NCI-H1048 (cell line): ENCODE results near the gene TOMM20.
"Not testable (repeated sequence)": the region's sequence is repeated elsewhere in the genome, so short reads cannot be mapped to it uniquely, and the experiment has no call there.

Experiments used
- DNase-seq: peaks from one replicate; lab custom pipeline; 2025; lab: John Stamatoyannopoulos, UW

TOMM20 gene

GRCh38 chr1:235078480-235079381, 49.9 kb downstream of the TOMM20 start:
- no peak for DNase-seq

GRCh38 chr1:235077571-235078479, 50.8 kb downstream of the TOMM20 start:
- no peak for DNase-seq

GRCh38 chr1:235077163-235077540, 51.5 kb downstream of the TOMM20 start:
- DNase-seq, result no peak

- DNase-seq, result no peak
Measured at GRCh38 chr1:235076504-235077162, 52.0 kb downstream of the TOMM20 start.

- DNase-seq, result no peak
Measured at GRCh38 chr1:235075777-235076308, 52.8 kb downstream of the TOMM20 start.

- DNase-seq, result no peak
Measured at GRCh38 chr1:235075048-235075776, 53.4 kb downstream of the TOMM20 start.

GRCh38 chr1:235074523-235075047, 54.1 kb downstream of the TOMM20 start:
- no peak for DNase-seq

DNA sequence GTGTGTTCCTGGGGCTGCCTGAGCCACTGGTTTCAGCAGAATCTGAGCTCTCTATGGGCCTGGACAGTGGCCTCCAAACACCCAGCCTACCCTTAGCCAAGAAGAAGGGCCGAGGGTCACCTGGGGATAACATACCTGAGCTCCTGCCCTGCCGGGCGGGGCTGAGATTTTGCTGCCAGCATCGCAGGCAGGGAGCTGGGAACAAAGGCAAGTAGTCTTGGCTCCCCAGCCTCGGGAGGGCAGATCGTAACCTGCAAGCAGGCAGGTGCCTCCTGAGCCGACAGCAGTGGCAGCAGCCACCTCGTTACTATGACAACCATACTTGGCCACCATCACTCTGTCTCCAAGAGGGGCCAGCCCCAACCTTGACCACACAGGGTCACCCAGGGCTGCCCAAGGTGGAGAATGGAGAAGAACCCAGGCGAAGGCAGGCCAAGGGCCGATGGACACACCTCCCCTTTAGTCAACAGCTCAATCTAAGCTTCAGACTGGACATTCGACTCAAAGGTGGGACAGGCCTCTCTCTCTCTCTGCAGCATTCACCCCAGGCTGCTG, 54.6 kb downstream of the TOMM20 start:
- DNase-seq, result no peak

DNA sequence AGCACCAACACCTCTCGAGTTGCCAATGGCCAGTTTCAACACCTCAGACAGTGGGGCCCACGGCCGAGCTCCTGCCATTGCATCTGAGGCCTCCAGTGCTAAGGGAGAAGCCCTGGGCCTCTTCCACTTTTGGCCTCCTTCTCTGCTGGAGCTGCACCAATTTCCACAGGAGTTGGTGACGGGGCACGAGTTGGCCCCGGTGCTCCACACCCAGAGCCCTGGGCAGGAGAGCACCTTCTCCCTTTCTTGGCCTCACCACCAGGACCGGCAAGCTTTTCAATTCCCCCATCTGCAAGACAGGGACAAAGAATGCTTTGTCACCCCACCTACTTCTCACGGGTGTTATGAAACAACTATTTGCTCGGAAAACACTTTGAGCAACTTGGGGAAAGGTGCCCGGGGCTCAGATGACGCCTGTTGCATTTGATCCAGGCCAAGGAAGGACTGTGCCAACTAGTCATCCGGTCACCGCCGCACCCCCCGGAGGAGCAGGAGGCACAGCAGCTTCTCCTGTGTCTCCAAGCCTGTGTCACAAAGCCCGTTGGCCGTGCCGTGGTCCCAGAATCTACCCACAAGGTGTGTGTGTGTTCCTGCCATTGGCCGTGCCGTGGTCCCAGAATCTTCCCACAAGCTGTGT, 55.2 kb downstream of the TOMM20 start:
- DNase-seq, result no peak

- DNase-seq, result not testable (repeated sequence)
Measured at GRCh38 chr1:235072577-235072976, 56.1 kb downstream of the TOMM20 start.

DNA sequence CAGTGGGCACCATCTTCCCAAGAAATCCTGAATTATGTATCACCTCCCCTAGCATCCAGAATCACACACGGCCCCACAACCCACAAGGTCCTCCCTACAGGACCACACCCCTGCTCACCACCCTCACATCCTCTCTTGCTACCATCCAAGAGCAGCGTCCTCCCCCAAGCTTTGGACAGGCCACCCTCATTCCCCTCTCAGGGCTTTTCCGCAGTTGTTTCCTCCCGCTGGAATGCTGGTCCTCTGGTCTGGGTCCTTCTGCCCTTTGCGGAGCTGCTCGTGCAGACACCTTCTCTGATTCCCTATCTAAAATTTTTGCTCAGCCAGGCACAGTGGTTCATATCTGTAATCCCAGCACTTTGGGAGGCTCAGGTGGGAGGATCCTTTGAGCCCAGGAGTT, 56.5 kb downstream of the TOMM20 start:
- DNase-seq, result no peak

DNA sequence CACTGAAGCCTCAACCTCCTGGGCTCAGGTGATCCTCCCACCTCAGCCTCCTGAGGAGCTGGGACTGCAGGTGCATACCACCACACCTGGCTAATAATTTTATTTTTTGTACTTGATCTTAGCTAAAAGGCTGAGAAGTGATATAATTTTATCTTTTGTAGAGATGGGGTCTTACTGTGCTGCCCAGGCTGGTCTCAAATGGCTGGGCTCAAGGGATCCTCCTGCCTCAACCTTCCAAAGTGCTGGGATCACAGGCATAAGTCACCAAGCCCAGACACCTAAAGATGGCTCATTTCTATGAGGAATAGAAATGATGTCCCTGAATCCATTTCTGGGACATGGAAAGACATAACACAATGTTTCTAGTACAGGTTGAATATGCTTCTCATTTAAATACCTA, 57.8 kb downstream of the TOMM20 start:
- DNase-seq, result no peak

- no peak for DNase-seq
Measured at GRCh38 chr1:235069577-235070563, 58.8 kb downstream of the TOMM20 start.

GRCh38 chr1:235069176-235069575, 59.5 kb downstream of the TOMM20 start:
- no peak for DNase-seq

- DNase-seq, result no peak
Measured at GRCh38 chr1:235068158-235069121, 60.2 kb downstream of the TOMM20 start.

DNA sequence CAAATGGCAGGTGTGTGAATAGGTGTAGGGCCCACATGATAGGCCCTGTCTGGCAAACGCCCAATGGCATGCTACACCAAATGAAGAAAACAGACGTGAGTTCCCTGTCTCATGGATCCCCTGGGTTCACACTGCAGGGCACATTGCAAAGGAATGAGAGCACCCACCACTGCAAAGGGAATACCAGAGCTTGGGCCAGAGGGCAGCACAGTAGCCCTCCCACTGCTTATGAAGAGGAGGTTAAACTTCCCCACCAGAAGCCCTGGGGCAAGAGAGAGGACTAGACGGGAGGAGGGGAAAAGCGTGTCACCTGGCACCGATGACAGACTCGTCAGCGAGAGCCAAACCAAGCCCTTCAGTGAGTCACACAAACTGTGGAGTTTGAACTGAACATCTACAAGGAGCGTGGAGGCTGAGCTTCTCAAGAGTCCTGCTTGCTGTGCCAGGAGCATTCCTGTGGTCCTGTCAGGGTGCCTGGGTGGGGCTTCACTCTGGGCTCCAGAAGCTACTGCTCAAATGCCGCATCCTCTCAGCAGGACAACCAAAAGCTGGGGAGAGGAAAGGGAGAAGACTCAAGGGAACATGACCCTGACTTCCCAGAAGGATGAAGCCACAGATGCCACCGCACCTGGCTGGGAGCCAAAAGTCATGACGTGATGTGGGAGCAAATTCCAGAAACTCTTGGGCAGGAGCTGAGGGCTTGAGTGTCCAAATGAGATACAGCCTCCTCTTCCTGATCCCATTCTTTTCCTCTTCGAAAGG, 61.1 kb downstream of the TOMM20 start:
- no peak for DNase-seq
